GM12873 (cell line): Measurements from ENCODE around the gene TENM3.

ENCODE experiments used
- TF ChIP-seq, protein P1 (sequence below): IDR thresholded peaks from 2 replicates; pipeline ENCODE4 v1.5.1; 2012; ENCODE audit warnings: low read depth, mild to moderate bottlenecking, moderate library complexity, low read length, control low read depth; ENCODE audit not compliant: insufficient read depth; ENCODE audit errors: missing control alignments

Gene TENM3

DNA sequence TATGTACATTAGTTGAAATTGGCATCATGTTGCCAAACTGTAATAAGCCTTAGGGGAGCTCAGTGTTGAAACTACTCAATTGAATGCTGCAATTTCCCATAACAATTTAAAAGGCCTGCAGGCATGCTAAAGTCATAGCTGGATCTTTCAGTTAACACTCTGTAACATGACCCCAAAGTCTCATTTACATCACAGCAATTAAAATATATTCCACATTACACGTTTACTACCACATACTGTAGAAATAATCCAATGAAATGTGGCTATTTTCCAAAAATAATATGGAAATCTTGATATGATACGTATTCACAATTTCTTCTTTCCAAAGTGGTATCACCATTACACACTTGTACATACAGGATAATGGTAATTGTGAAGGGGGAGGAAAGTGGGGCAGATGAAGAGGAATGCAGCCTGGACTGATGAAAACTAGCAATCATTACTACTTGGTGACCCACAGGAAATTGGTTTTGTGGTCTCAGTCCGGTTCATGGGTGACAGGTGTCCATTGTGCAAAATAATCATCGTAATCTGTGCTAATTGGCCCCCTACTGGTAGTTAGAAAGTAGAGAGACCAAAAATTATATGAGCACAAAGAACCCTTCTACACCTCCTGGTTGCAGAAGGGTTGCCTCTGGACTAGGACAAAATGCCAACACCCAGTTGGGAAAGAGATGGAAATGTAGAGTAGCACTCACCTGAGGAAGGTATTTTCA, 63.7 kb downstream of the TENM3 start:
- TF ChIP-seq, protein P1, sequence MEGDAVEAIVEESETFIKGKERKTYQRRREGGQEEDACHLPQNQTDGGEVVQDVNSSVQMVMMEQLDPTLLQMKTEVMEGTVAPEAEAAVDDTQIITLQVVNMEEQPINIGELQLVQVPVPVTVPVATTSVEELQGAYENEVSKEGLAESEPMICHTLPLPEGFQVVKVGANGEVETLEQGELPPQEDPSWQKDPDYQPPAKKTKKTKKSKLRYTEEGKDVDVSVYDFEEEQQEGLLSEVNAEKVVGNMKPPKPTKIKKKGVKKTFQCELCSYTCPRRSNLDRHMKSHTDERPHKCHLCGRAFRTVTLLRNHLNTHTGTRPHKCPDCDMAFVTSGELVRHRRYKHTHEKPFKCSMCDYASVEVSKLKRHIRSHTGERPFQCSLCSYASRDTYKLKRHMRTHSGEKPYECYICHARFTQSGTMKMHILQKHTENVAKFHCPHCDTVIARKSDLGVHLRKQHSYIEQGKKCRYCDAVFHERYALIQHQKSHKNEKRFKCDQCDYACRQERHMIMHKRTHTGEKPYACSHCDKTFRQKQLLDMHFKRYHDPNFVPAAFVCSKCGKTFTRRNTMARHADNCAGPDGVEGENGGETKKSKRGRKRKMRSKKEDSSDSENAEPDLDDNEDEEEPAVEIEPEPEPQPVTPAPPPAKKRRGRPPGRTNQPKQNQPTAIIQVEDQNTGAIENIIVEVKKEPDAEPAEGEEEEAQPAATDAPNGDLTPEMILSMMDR: no peak

DNA sequence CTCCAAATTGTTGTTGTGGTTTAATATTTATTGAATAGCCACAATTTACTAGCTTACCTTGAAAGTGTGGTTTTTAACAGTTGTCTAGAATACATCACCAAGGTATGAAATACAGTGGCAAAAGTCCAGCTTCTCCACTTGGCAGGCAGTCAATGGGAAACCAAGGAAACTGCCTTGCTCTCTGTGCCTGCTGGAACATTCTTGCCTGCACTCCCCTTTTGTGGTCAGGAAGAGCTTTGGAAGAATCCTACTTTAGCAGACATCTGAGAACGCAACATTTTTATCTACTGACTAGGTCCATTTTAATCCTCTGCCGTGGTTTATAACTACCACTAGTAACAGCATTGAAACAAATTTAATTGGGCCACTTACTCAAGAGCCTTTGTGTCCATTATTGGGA, 64.5 kb downstream of the TENM3 start:
- TF ChIP-seq, protein P1: no peak

DNA sequence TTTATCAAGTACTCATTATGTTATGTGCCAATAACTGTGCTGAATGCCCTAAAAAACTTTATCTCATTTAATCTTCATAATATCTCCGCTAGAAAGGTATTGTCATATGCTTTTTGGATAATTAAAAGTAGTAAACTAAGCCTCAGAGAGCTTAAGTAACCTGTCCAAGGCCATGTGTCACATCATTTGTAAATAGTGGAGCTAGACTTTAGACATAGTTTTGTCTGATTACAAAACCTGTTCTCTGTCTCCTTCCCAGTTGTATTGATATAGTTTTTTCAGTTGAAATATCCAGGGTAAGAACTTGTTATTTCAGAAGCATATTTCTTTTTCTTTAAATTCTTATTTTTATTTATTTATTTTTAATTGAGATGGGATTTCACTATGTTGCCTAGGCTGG, 66.7 kb downstream of the TENM3 start:
- TF ChIP-seq, protein P1: no peak

DNA sequence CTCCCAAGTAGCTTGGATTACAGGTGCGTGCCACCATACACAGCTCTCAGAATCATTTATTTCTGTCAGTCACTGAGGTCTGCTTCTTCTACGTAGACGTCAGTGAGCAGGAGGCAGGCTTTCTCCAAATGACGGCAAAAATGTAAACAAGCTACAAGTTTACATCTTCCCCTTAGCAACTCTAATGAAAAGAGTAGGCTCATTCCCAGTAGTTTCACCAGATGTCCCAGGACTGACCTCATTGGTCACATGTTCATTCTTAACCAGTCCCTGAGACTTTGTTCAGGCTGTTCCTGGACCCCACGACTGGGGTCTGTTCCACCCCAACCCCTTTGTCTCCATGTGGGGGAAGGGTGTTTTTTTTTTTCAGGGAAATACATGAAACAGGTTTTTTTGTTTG, 67.1 kb downstream of the TENM3 start:
- TF ChIP-seq, protein P1: no peak

DNA sequence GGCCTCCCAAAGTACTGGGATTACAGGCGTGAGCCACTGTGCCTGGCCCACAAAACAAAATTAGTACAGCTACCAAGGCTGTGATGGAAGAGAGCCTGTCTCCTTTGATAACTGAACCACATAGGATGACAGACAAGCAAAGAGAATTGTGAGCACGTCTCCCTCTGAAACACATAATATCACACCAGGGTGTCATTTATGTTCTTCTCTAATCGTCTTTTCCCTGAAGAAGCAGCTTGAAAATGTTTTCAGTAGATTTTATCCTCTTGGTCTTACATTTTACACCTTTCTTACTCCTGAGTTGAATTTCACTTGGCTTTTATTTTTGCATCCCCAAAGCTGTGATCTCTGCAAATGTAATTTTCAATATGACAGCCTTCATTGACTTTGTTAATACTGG, 67.8 kb downstream of the TENM3 start:
- TF ChIP-seq, protein P1: no peak

DNA sequence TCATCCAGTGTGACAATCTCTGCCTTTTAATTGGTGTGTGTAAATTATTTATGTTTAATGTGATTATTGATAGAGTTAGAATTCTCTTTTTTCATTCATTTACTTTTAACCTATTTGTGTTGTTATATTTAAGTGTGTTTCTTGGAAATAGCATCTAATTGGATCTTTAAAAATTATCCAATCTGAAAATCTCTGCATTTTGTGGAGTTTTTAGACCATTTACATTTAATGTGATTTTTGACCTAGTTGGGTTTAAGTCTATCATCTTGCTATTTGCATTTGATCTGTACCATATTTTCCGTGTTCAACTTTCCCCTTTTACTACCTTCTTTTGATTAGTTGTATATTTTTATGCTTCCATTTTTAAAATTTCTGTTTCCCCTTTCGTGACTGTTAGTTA, 71.3 kb downstream of the TENM3 start:
- TF ChIP-seq, protein P1: no peak

DNA sequence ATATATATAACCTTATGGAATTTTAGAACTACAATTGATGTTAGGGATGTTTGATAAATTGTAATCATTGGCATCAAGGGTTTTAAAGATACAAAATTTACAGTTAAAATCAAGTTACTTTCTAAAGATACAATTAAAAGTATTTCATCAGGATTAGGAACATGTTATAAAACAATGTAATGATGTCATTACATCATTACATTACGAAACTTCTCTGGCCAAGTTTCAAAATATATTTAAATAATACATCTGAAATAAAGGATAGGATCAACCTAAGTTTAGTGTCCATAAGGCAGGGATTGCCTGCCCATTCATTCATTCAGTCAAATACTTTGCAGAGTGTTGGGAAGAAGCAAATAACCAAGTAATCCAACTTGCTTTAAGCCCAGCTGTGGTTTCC, 75.1 kb downstream of the TENM3 start:
- TF ChIP-seq, protein P1: no peak

DNA sequence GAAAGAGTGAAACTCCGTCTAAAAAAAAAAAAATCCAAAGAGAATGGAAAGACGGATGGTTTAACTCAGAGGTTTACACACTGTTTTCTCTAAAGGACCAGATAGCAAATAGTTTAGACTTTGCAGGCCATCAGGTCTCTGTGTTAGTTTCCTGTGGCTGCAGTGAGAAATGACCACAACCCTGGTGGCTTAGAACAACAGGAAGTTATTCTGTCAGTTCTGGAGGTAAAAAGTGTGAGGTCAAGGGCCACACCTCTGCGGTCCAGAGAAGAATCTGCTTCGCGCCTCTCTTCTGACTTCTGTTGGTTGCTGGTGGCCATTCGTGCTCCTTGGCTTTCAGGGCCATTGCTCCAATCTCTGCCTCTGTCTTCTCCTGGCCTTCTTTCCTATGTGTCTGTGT, 76.9 kb downstream of the TENM3 start:
- TF ChIP-seq, protein P1: no peak
